ACHN (cell line): ENCODE data around the gene HOXB4.
A peak's percentile ranks its signal among the peaks of the same experiment; 100 is the strongest.
"Not testable (repeated sequence)": the region's sequence is repeated elsewhere in the genome, so short reads cannot be mapped to it uniquely, and the experiment has no call there.

Experiments
- DNase-seq: peaks from one replicate; pipeline ENCODE4 v3.0.0-alpha.2; 2015
- in situ Hi-C: cut with HindIII; loops from 2 replicates; pipeline ENCODE4 v1.10.0; 2017; ENCODE audit warnings: low sequenced_read_pairs, low pct_ligation_motif_present, low pct_unique_long_range_greater_than_20kb

The HOXB4 gene

GRCh38 chr17:48544349-48545021 is 33.7 kb downstream of the HOXB4 start:
- in situ Hi-C loops, result no loop called here
- DNase-seq, result peak; percentile 80

DNA sequence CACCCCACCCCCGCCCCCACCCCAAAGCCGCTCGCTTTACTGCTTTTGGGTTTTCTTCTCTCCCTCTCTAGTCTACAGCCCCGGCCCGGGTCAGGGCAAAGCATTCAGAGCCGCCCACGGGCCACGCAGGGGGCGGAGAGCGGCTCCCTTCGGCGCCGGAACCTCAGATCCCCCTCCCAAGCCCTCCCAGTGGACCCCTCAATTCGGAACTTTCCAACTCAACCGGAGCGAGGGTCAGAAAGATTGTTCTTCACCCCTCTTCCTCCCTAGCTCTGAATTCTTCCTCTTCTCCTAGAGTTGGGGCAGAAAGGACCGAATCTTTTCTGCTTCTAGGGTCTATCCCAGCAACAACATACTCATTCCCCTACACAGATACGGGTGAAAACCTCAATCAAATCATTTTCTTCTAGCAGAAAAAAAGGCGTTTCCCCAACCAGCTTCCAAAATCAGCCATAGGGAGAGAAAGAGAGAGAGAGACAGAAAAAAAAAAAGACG is 34.2 kb downstream of the HOXB4 start:
- in situ Hi-C loops, result no loop called here
- DNase-seq, result no peak

DNA sequence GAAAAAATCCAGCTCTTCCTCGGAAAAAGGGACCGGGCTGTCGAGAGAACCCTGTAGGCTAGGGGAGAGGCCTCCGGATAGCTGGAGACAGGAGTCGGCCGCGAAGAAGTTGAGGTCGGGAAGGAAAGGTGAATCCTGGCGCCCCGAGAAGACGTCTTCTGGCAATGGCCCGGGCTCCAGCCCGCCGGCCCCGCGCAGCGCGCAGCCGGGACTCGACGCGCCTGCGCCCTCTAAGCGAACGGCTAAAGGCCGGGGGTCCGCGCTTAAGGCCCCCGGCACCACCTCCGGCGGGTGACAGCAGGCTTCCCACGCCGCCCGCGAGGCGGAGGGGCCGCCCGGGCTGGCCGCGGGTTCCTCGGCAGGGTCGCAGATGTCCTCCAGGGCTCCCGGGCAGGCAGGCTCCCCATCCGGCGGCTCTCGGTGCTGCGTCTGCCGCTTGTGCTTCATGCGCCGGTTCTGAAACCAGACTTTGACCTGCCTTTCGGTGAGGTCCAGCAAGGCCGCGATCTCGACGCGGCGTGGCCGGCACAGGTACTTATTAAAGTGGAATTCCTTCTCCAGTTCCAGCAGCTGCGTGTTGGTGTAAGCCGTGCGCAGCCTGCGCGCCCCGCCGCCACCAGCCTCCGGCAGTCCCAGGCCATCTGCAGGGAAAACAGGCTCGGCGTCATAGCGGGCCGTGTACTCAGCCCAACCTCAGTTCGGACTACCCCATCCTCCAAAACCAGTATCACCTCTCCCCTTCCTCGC is 34.9 kb downstream of the HOXB4 start:
- peak; percentile 61 for DNase-seq
- in situ Hi-C loops, result no loop called here

DNA sequence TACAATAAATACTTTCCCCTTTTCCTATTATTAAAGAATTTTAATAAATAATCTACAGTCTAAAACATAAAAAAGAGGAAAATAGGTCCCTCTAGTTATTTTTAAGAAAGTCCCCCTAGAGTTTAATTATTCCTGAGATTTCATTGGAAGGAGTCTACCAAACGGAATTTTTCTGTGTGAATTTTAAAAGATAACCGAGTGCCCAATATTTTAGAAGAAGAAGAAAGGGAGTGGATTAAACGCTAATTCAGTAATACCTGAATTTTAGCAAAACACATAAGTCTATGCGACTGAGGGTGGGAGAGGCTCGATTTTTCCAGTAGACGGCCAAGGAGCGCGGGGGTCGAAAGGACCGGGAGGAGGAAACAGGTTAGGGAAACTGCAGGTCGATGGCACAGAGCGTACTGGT is 35.4 kb downstream of the HOXB4 start:
- in situ Hi-C loops, result no loop called here
- no peak for DNase-seq

- peak; percentile 49 for DNase-seq
- in situ Hi-C loops, result no loop called here
Measured at GRCh38 chr17:48542114-48542656, 36.0 kb downstream of the HOXB4 start.

- peak; percentile 69 for DNase-seq
- in situ Hi-C loops, result no loop called here
Measured at GRCh38 chr17:48541577-48542113, 36.5 kb downstream of the HOXB4 start.

DNA sequence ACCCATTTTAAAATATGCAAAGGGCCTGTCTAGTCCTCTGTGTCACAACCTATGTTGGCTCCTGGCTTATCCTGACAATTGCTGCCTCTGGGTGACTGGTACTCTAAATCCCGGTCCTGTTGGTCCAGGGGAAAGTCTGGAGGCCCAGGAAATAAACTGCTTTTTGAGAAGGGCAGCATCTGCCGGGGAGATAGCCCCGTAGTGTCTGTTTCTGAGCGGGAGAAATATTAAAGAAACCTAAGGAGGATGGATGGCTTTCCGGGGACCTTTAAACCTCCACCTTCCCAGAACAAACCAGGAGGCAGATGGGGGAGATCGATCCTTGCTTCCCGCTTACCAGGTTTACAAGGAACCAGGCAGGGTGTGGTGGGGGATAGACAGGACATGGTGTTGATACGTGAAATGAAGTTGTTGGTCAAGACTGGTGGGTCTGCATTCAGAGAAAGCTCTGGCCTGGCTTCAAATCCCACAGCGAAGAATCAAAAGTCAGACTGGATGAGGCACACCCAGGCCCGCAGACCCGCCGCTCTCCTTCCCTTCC is 37.0 kb downstream of the HOXB4 start:
- in situ Hi-C loops, result no loop called here
- DNase-seq, result no peak

DNA sequence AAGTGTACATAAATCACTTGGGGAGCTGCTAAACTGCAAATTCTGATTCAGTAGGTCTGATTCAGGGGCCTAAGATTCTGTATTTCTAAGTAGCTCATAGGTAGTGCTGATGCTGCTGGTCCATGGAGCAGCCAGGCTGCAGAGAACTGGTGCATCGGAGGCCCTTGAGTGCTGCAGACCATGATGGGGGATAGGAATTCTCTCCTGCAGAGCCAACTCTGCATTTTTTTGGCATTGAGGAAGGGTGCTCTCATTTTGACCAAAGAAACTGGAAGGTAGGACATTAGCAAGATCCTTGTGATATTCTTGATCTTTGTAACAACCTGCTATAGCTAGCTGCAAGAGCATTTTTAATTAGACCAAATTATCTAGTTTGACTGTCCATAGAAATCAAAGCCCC is 37.9 kb downstream of the HOXB4 start:
- DNase-seq, result no peak
- in situ Hi-C loops, result no loop called here

DNA sequence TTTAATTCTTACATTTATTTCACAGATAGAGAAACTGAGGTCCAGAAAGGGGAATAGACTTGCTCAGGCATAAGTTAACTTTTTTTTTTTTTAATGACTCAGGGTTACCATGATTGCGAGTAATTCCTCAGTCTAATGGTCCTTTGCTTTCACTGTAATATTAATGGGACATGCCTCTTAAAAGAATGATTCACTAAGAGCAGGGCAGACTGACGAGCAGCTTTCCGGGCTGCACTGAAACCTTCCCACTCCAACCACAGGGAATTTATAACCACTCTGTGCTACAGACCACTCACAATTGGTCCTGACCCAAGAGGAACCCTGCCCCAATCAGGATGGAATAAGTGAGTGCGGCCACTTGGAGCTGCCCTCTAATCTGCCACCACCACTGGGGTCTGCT is 39.0 kb downstream of the HOXB4 start:
- in situ Hi-C loops, result no loop called here
- DNase-seq, result peak; percentile 73

GRCh38 chr17:48537316-48537715 is 40.8 kb downstream of the HOXB4 start:
- in situ Hi-C loops, result no loop called here
- no peak for DNase-seq

DNA sequence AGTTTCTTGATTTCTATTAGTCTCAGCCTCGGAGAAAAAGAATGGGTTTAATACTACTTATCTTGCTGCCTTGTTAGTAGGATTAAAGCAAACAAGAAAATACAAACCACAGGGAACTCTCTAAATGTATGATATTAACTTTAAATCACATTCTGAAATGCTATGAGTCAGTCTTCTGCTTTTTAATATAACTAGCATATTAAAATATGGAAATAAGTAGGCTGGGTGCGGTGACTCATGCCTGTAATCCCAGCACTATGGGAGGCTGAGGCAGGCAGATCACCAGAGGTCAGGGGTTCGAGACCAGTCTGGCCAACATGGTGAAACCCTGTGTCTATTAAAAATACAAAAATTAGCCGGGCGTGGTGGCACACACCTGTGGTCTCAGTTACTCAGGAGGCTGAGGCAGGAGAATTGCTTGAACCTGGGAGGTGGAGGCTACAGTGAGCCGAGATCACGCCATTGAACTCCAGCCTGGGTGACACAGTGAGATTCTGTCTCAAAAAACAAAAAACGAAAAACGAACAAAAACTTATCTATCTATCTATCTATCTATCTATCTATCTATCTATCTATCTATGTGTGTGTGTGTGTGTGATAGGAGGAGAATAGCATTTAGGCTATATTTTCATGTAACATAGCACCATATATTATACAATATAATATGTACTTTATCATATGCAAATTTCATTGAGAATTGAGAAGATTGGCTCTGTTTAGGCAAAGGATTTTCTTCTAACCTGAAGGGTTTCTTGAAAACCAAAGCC is 42.2 kb downstream of the HOXB4 start:
- in situ Hi-C loops, result not testable (repeated sequence)

GRCh38 chr17:48532261-48532660 is 45.9 kb downstream of the HOXB4 start:
- DNase-seq, result no peak
- in situ Hi-C loops, result no loop called here

More for the DNA sequence above, 42.2 kb downstream of the HOXB4 start:
- DNase-seq, result not testable (repeated sequence)

GRCh38 chr17:48530887-48531272 is 47.3 kb downstream of the HOXB4 start, which contains the start of gene HOXB1:
TSS of gene HOXB1 (minus strand) at chr17:48531011. CDS start at chr17:48530904, 107 bp downstream.
- in situ Hi-C loops, result no loop called here
- DNase-seq, result no peak

- in situ Hi-C loops, result no loop called here
- DNase-seq, result no peak
Measured at GRCh38 chr17:48530208-48530886, 47.8 kb downstream of the HOXB4 start.

GRCh38 chr17:48529683-48530009 is 48.5 kb downstream of the HOXB4 start:
- DNase-seq, result no peak
- in situ Hi-C loops, result no loop called here

- in situ Hi-C loops, result no loop called here
Measured at GRCh38 chr17:48528936-48529682, 49.0 kb downstream of the HOXB4 start.

GRCh38 chr17:48528153-48528935 is 49.8 kb downstream of the HOXB4 start:
- in situ Hi-C loops, result no loop called here

More at GRCh38 chr17:48528936-48529682, 49.0 kb downstream of the HOXB4 start:
- DNase-seq, result no peak

More at GRCh38 chr17:48528153-48528935, 49.8 kb downstream of the HOXB4 start:
- no peak for DNase-seq
